Endodermal cell (in vitro differentiated cells): Measurements from ENCODE around the gene COQ8B. TPM values are rescaled to one million over a fixed set of nuclear protein-coding genes. Genes with fewer than 3 reads are reported as not detected.

ENCODE experiments used
- DNase-seq: peaks from one replicate; pipeline ENCODE4 v3.0.0-alpha.2; 2017
- H3K27ac ChIP-seq: 2 replicates; pipeline ENCODE4 v1.5.1; 2013; ENCODE audit warnings: mild to moderate bottlenecking, low read depth, low read length, moderate library complexity
- H3K27me3 ChIP-seq: 2 replicates; pipeline ENCODE4 v1.6.1; 2013; ENCODE audit warnings: mild to moderate bottlenecking, low read length, moderate library complexity; ENCODE audit not compliant: insufficient read depth, control insufficient read depth, poor library complexity, severe bottlenecking
- H3K36me3 ChIP-seq: 2 replicates; pipeline ENCODE4 v1.7.0; 2013; ENCODE audit warnings: mild to moderate bottlenecking, low read length, moderate library complexity; ENCODE audit not compliant: control insufficient read depth, insufficient read depth
- H3K4me1 ChIP-seq: one replicate; pipeline ENCODE4 v1.7.0; 2013; ENCODE audit warnings: low read length; ENCODE audit not compliant: control insufficient read depth, insufficient read depth
- H3K4me3 ChIP-seq: 2 replicates; pipeline ENCODE4 v1.5.1; 2013; ENCODE audit warnings: mild to moderate bottlenecking, low read length, moderate library complexity
- H3K9ac ChIP-seq: 2 replicates; pipeline ENCODE4 v1.6.1; 2013; ENCODE audit warnings: mild to moderate bottlenecking, low read length, moderate library complexity; ENCODE audit not compliant: poor library complexity, severe bottlenecking; ENCODE audit errors: extremely low read depth
- H3K9me3 ChIP-seq: 2 replicates; pipeline ENCODE4 v1.6.1; 2013; ENCODE audit warnings: mild to moderate bottlenecking, low read length, moderate library complexity; ENCODE audit not compliant: control insufficient read depth
- H3K27ac Mint-ChIP-seq: 2 replicates; pipeline ENCODE4 v1.8.0; 2020; ENCODE audit warnings: mixed read lengths
- H3K27me3 Mint-ChIP-seq: 2 replicates; pipeline ENCODE4 v1.8.0; 2021; ENCODE audit warnings: mild to moderate bottlenecking, mixed read lengths; ENCODE audit not compliant: insufficient read depth
- H3K36me3 Mint-ChIP-seq: 2 replicates; pipeline ENCODE4 v1.8.0; 2020; ENCODE audit warnings: low read depth, mixed read lengths
- H3K4me1 Mint-ChIP-seq: 2 replicates; pipeline ENCODE4 v1.8.0; 2020; ENCODE audit warnings: mixed read lengths
- H3K4me3 Mint-ChIP-seq: 2 replicates; pipeline ENCODE4 v1.8.0; 2020; ENCODE audit warnings: mild to moderate bottlenecking, moderate library complexity, mixed read lengths
- H3K9me3 Mint-ChIP-seq: 2 replicates; pipeline ENCODE4 v1.8.0; 2020; ENCODE audit warnings: mild to moderate bottlenecking, mixed read lengths
- WGBS, 2 experiments: methylation state at CpG; one replicate each; pipeline versions ENCODE4 v1.1.5 to v1.1.7; 2013; ENCODE audit warnings: missing lambda C conversion rate in 2 of 2, mixed read lengths in 1 of 2; ENCODE audit not compliant: insufficient coverage in 1 of 2, insufficient read length in 1 of 2; 5-methylcytosine and 5-hydroxymethylcytosine counted together
- total RNA-seq, 2 donors: library from RNA; stranded (reverse); fragmentation: NEBNext Ultra II Directional in 1 of 2; extraction: Animal tissue kit (Norgen Biotek cat#: 25700) in 1 of 2; gene quantifications; 2 replicates in 1 of 2; 3 replicates in 1 of 2; pipeline ENCODE4 v1.2.1, GENCODE V29; 2021
- TF ChIP-seq, protein P1 (sequence below): fragments of 200-600 bp; sonication (generic); conservative IDR thresholded peaks from 2 replicates; pipeline ENCODE4 v1.5.0; 2021; ENCODE audit warnings: antibody characterized with exemption, mild to moderate bottlenecking

The COQ8B gene
- total RNA-seq, 2 donors from 2014 or later: 45.6 to 49.8 TPM

DNA sequence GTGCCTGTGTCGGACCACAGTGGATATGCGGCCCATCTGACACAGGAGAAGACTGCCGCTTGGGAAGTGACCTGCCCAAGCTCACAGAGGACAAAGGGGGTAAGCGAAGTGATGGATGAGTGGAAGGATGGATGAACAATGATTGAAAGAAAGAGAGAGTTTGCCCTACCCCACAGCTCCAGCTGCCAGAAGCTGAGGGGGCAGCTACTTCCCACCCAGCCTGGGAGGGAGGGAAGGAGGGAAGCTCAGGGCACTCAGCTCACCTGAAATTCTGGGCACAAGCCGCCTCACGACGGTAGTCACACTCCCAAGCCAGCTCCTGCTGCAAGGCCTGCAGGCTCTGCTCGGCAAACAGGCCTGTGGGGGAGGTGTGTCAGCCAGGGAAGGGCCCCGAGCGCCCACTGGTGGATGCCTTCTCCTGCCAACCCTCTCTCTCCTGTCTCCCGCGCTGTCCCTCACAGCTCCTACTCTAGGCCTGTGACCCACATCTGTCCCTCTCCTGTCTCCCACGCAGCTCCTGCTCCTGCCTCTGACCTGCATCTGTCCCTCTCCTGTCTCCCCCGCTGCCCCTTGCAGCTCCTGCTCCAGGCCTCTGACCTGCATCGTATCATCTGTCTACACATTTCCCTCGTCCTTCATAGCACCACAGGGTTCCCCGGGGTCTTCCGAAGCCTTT is 14.2 kb downstream of the COQ8B start:
- no peak overlapping the region for H3K4me3 ChIP-seq
- H3K27me3 ChIP-seq: no peaks in the 10 kb centered on the region
- H3K9me3 Mint-ChIP-seq: no peaks in the 10 kb centered on the region
- TF ChIP-seq, protein P1, sequence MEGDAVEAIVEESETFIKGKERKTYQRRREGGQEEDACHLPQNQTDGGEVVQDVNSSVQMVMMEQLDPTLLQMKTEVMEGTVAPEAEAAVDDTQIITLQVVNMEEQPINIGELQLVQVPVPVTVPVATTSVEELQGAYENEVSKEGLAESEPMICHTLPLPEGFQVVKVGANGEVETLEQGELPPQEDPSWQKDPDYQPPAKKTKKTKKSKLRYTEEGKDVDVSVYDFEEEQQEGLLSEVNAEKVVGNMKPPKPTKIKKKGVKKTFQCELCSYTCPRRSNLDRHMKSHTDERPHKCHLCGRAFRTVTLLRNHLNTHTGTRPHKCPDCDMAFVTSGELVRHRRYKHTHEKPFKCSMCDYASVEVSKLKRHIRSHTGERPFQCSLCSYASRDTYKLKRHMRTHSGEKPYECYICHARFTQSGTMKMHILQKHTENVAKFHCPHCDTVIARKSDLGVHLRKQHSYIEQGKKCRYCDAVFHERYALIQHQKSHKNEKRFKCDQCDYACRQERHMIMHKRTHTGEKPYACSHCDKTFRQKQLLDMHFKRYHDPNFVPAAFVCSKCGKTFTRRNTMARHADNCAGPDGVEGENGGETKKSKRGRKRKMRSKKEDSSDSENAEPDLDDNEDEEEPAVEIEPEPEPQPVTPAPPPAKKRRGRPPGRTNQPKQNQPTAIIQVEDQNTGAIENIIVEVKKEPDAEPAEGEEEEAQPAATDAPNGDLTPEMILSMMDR: peak; percentile 81
- peak overlapping the region; percentile 60 for H3K27ac Mint-ChIP-seq
- peaks cover 1% of the 10 kb centered on the region for H3K4me1 Mint-ChIP-seq
- 69 to 72% methylated on average over 13 to 18 of the region's 18 CpGs for WGBS, 2 experiments
- peaks cover 37% of the 10 kb centered on the region for H3K36me3 ChIP-seq
- H3K27me3 Mint-ChIP-seq: no peaks in the 10 kb centered on the region
- no peak overlapping the region for H3K4me3 Mint-ChIP-seq
- no peaks in the 10 kb centered on the region for H3K9me3 ChIP-seq
- H3K36me3 Mint-ChIP-seq: peaks cover 66% of the 10 kb centered on the region
- H3K27ac ChIP-seq: no peak overlapping the region
- no peak overlapping the region for H3K9ac ChIP-seq
- DNase-seq: peak; percentile 92
- no peaks in the 10 kb centered on the region for H3K4me1 ChIP-seq

DNA sequence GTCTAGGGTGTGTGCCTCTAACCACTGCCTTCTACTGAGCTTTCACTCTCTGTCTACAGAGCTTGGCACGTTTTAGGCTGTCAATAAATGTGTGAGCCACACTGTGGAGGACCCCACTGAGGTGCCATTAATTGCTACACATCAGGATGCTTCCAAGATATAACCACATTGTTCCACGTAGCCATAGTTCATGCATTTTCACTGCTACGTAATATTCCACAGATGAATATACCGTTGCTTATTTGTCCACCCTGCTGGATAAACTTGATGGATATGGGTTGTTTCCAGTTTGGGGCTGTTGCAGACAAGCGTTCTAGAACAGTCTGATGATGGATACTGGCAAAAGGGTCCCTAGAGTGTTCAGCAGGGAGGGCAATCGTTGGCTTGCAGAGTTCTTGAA is 14.9 kb downstream of the COQ8B start:
- Mint-ChIP-seq H3K27me3 (no peaks in the 10 kb centered on the region), H3K27ac (no peak overlapping the region), H3K9me3 (no peaks in the 10 kb centered on the region), H3K36me3 (peaks cover 69% of the 10 kb centered on the region), H3K4me3 (no peak overlapping the region), H3K4me1 (peaks cover 1% of the 10 kb centered on the region)
- WGBS, 2 experiments: 92 to 95% methylated on average over 6 of the region's 6 CpGs
- Histone ChIP-seq H3K9ac (no peak overlapping the region), H3K27me3 (no peaks in the 10 kb centered on the region), H3K4me3 (no peak overlapping the region), H3K4me1 (no peaks in the 10 kb centered on the region), H3K27ac (no peak overlapping the region), H3K9me3 (no peaks in the 10 kb centered on the region), H3K36me3 (peaks cover 41% of the 10 kb centered on the region)
- TF ChIP-seq, protein P1: no peak
- DNase-seq: no peak

DNA sequence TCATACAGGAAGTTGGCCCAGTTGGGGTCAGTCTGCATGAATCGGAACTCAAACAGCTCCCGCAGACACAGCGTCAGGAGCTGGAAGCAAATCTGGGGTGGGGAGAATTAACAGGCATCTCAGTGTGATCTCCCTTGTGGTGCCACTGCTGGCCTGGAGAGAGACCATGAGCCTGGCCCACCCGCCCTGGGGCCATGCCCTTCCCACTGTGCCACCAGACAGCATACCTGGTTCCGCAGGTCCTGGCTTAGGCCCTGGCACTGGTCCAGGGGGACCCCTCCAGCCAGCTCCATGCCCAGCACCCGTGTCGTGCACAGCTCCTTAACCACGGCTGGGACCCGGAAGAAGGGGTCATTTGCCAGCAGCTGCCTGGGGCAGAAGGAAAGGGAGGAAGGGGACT is 16.6 kb downstream of the COQ8B start:
- 93 to 96% methylated on average over 4 to 9 of the region's 9 CpGs for WGBS, 2 experiments
- peaks cover 1% of the 10 kb centered on the region for H3K4me1 Mint-ChIP-seq
- no peak overlapping the region for H3K4me3 Mint-ChIP-seq
- peaks cover 65% of the 10 kb centered on the region for H3K36me3 Mint-ChIP-seq
- peaks cover 44% of the 10 kb centered on the region for H3K36me3 ChIP-seq
- H3K9ac ChIP-seq: no peak overlapping the region
- no peaks in the 10 kb centered on the region for H3K9me3 Mint-ChIP-seq
- H3K4me1 ChIP-seq: no peaks in the 10 kb centered on the region
- no peak for DNase-seq
- TF ChIP-seq, protein P1: no peak
- no peaks in the 10 kb centered on the region for H3K27me3 Mint-ChIP-seq
- no peak overlapping the region for H3K27ac ChIP-seq
- H3K27ac Mint-ChIP-seq: no peak overlapping the region
- H3K27me3 ChIP-seq: no peaks in the 10 kb centered on the region
- H3K4me3 ChIP-seq: no peak overlapping the region
- no peaks in the 10 kb centered on the region for H3K9me3 ChIP-seq
